ENCODE measurements around the gene ASCC2.

ASCC2 gene

GRCh38 chr22:29787371-29787980, 50.6 kb downstream of the ASCC2 start:
- DNase-seq (ENCODE audit: low spot score) (no peak), FAIRE-seq (peak; percentile 56)

DNA sequence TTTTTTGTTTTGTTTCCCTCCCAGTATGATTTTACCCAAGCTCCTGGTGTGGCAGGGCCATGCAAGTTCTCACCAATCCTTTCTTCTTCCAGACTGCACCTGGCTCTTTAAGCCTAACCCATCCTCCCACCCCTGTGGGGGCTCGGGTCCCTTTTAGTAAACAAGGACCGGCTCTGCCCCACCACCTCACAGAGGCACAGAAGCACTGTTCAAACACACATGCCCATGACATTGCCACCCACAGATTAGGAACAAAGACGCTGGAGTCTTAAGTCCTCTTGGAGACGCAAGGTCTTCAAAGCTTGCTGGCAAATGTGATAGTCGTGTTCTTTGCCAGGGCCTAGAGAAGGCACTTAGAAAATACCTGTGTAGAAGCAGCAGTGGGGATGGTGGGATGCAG, 52.0 kb downstream of the ASCC2 start:
- FAIRE-seq (no peak), DNase-seq (ENCODE audit: low spot score) (no peak)

- DNase-seq (ENCODE audit: low spot score): no peak
- no peak for FAIRE-seq
Measured at GRCh38 chr22:29784451-29785361, 53.4 kb downstream of the ASCC2 start.

- DNase-seq (ENCODE audit: low spot score) (peak; percentile 48), FAIRE-seq (peak; percentile 55)
Measured at GRCh38 chr22:29782061-29782845, 55.8 kb downstream of the ASCC2 start.

DNA sequence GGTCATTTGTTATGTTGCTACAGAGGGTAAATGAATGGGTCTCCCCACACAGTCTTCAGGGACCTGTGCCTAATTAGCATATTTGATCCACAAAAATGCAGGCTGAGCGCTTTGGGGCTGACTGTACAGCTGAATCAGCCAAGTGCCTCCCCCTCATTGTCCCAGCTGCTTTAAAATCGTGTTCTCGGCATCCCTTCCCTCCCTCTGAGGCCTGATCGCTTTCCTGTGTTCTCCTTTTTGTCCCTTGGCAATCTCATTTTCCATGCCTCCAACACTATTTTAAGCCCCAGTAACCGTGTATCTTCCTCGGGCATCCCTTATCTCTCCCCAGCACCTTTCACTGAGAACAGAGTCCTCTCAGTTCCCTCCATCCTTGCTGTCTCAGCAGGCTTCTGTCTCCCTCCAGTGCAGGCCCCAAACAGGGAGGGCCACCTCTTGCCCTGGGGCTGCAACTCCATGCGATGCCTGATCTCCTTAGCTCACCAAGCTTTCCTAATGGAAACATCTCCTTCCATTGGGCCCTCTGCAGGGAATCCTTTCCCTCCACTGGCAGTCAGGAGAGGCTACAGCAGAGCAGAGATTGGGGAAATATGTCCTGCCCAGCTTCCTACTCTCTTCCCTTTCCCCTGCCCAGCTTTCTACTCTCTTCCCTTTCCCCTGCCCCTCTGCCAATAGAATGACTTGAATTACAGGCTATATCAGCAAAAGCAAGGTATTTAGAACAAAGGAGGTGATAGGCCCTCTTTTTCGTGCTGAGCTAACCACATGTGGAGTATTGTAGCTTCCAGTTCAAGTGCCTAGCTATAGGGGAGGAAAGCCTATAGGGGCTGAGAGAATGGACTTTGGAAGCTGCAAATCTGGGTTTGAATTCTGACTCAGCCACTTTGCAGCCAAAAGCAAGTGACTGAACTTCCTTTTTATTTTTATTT, 57.1 kb downstream of the ASCC2 start:
- FAIRE-seq (peak; percentile 88), DNase-seq (ENCODE audit: low spot score) (peak; percentile 89)

DNA sequence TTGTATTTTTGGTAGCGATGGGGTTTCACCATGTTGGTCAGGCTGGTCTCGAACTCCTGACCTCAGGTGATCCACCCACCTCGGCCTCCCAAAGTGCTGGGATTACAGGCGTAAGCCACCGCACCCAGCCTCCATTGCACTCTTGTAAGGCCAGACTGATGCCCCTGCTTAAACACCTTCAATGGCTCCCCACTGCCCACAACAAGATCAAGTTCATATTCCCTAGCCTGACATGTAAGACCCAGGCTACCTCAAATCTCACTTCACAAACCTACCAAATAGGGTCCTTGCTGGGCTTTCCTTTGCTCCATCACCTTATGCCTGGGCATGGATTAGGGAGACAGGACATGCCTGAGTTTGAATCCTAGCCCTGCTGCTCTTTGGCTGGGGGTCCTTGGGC, 57.9 kb downstream of the ASCC2 start:
- DNase-seq (ENCODE audit: low spot score) (no peak), FAIRE-seq (no peak)

GRCh38 chr22:29773233-29773632, 64.8 kb downstream of the ASCC2 start:
- no peak for FAIRE-seq

DNA sequence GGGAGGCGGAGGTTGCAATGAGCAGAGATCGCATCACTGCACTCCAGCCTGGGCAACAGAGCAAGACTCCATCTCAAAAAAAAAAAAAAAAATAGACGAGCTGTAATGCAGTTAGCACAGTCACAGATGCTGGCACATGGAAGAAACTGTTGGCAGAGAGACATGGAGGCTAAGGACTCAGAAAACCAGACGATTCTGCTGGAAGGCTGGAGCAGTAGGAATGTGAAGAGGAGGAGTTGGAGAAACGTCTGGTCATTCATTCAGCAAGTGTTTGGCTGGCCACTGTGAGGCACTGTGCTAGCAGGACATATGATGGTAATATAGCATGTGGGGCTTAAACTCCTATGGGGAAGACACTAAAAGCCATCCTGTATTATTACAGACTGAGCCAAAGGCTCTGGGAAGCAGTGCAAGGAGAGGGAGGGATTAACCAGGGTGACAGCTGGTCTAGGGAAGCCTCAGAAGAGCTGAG, 65.9 kb downstream of the ASCC2 start:
- FAIRE-seq: no peak
- no peak for DNase-seq (ENCODE audit: low spot score)

More at GRCh38 chr22:29773233-29773632, 64.8 kb downstream of the ASCC2 start:
- DNase-seq (ENCODE audit: low spot score): peak; percentile 79

GRCh38 chr22:29769723-29770321, 68.3 kb downstream of the ASCC2 start:
- FAIRE-seq (no peak), DNase-seq (ENCODE audit: low spot score) (no peak)

DNA sequence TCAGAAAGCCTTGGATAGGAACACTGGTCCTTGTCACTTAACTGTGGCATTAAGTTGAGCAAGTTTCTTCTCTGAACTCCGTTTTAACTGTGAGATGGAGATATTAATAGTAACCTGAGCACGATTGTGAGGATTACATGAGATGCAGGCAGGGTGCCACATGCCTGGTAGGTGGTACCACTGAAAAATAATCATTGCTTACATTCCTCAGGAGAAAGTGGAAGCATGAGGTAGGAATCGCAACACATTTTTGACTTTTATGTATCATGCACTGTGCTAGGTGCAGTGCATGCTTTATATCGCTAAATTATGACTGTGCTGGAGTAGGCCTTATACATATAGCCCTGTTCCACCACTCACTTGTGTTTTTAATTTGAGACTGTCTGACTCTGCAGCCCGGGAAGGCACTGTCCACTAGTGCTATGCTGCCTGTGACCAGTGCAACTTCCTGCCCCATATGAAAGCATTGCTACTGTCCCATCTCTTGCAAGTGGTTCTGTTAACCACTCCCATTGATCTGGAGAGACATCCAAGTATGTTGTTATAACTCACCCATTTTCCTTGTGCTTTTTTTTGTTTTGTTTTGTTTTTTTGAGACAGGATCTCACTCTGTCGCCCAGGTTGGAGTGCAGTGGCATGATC, 69.9 kb downstream of the ASCC2 start:
- FAIRE-seq (no peak), DNase-seq (ENCODE audit: low spot score) (no peak)

GRCh38 chr22:29767171-29768051, 70.7 kb downstream of the ASCC2 start, which contains the start of gene UQCR10:
UQCR10 (plus strand) TSS chr22:29767369; CDS start chr22:29767399, 30 bp downstream.
- FAIRE-seq (peak; percentile 77), DNase-seq (ENCODE audit: low spot score) (peak; percentile 97)

- FAIRE-seq: peak; percentile 91
Measured at GRCh38 chr22:29766632-29767170, 71.4 kb downstream of the ASCC2 start, which contains the start of gene ZMAT5. ZMAT5 (minus strand) TSS chr22:29767007; CDS start chr22:29748544, 18,463 bp downstream.

DNA sequence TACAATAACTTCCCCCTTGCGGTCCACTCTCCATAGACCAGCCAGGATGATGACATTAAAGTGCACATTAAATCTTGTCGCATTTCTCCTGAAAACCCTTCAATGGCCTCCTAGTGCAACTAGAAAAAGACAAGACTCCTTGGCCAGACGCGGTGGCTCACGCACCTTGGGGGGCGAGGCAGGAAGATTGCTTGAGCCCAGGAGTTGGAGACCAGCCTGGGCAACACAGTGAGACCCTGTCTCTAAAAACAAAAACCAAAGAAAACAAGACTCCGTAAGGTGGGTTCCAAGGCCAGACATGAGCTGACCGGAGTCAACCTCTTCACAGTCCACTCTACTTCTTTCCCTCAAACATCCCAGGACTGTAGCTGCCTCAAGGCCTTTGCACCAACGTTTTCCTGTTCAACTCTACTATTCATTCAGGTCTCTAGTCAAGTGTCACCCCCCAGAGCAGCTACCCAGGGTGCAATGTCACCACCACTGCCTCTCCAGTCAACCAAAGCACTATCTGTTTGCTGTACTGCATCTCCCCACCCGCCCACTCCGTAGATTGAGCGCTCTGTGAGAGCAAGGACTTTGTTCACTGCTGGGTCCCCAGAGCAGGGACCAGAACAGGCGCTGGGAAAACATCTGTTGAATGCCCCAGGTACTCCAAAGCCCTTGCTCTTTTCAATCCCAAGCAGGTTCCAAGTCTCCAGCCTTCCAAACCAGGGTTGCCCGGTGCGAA, 72.0 kb downstream of the ASCC2 start:
- no peak for DNase-seq (ENCODE audit: low spot score)
- FAIRE-seq: no peak

More at GRCh38 chr22:29766632-29767170, 71.4 kb downstream of the ASCC2 start, which contains the start of gene ZMAT5:
- DNase-seq (ENCODE audit: low spot score): peak; percentile 100

DNA sequence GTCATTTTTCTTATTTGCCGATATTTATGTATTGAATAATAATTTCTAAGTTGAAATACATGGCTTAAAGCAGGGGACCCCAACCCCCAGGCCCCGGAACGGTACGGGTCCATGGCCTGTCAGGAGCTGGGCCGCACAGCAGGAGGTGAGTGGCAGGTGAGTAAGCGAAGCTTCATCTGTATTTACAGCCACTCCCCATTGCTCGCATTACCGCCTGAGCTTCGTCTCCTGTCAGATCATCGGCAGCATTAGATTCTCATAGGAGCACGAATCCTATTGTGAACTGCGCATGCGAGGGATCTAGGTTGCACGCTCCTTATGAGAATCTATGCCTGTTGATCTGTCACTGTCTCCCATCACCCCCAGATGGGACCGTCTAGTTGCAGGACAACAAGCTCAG, 75.8 kb downstream of the ASCC2 start:
- DNase-seq (ENCODE audit: low spot score) (no peak), FAIRE-seq (no peak)

DNA sequence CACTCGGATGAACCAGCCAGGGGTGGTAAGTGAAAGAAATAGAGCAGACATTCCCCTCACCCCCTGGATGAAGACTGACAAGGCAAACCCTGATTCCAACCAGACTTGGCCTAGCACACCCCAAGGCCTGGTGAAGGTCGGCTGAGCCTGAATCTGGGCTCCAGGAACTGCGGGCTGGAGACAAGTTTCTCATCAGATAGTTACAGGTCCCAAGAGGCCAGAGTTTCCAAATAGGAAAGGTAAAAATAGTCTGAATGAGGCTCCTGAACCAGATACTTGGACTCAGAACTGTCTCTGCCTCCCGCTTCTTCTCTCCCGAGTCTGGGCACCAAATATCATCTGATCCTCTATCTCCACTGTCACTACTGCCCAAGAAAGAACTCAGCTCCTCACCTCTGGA, 79.1 kb downstream of the ASCC2 start:
- FAIRE-seq (no peak), DNase-seq (ENCODE audit: low spot score) (no peak)

DNA sequence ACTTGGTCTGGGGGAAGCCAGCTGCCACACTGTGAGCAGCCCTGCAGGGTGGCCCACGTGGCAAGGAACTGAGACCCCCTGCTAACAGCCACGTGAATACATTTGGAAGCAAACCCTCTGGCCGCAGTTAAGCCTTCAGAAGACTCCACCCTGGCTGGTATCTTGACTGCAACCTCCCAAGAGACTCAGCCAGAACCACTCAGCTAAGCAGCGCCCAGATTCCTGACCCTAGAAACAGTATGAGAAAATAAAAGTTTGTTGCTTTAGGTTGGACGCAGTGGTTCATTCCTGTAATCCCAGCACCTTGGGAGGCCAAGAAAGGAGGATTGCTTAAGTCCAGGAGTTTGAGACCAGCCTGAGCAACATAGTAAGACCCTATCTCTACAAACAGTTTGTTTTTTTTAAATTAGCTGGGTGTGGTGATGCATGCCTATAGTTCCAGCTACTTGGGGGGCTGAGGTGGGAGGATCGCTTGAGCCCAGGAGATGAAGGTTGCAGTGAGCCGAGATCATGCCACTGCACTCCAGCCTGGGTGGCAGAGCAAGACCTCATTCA, 79.9 kb downstream of the ASCC2 start:
- FAIRE-seq: no peak

DNA sequence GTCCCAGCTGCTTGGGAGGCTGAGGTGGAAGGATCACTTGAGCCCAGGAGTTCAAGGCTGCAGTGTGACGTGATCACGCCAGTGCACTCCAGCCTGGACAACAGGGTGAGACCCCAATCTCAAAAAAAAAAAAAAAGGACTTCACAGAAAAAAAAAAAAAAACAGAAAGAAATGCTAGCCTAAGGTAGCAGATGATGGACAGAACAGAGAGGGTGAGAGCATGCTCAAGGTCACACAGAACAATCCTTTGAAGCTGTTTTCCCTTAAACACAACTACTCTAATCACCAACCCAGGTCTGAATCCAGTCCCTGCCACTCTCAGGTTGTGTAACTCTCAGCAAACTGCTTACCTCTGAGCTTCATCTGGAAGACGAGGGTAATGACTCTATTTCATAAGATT, 81.0 kb downstream of the ASCC2 start:
- DNase-seq (ENCODE audit: low spot score): no peak
- FAIRE-seq: no peak

More for the DNA sequence above, 79.9 kb downstream of the ASCC2 start:
- DNase-seq (ENCODE audit: low spot score): no peak
